ENCODE measurements around the gene ANKRD13C.

Gene ANKRD13C

DNA sequence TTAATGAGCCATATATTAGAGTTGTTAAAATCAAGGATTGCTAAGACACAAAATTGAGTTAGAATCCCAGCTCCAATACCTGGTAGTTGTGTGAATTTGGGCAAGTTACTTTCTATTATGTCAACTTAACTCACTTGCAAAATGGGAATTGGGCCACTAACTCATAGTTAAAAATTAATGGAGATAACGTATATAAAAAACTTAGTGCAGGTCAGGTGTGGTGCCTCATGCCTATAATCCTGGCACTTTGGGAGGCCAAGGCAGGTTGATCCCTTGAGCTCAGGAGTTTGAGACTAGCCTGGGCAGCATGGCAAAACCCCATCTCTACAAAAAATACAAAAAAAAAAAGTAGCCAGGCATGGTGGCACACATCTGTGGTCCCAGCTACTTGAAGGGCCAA lies 75.8 kb downstream of the ANKRD13C start:
- no peaks in the 10 kb centered on the region for H3K9me3 ChIP-seq (ENCODE audit: control insufficient read depth in 5 of 5, low read length in 5 of 5)
- H3K4me1 ChIP-seq (ENCODE audit: control insufficient read depth in 5 of 5, insufficient read depth in 5 of 5, low read length in 5 of 5) = no peaks in the 10 kb centered on the region
- no peak overlapping the region for H3K27ac ChIP-seq (ENCODE audit: low read depth, low read length)
- no peak overlapping the region for H3K9ac ChIP-seq (ENCODE audit: low read length in 5 of 5)
- H3K27me3 ChIP-seq (ENCODE audit: control insufficient read depth in 5 of 5, insufficient read depth in 4 of 5, low read length in 5 of 5) = no peaks in the 10 kb centered on the region
- H3K36me3 ChIP-seq (ENCODE audit: control insufficient read depth in 5 of 5, insufficient read depth in 5 of 5, low read length in 5 of 5) = peaks cover 7 to 26% (median 9%) of the 10 kb centered on the region in 5 donors
- no peak overlapping the region for H3K4me3 ChIP-seq (ENCODE audit: low read depth in 1 of 5, low read length in 5 of 5)

DNA sequence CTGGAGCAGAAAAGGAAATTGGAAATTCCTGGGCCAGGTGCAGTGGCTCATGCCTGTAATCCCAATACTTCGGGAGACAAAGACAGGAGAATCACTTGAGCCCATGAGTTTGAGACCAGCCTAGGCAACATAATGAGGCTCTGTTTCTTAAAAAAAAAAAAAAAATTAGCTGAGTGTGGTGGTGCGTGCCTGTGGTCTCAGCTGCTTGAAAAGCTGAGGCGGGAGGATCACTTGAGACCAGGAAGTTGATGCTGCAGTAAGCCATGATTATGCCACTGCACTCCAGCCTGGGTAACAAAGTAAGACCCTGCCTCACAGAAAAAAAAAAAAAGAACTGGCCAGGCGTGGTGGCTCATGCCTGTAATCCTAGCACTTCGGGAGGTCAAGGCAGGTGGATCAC lies 76.6 kb downstream of the ANKRD13C start:
- Histone ChIP-seq H3K36me3 (ENCODE audit: control insufficient read depth in 5 of 5, insufficient read depth in 5 of 5, low read length in 5 of 5) (peaks cover 7 to 26% (median 13%) of the 10 kb centered on the region in 5 donors), H3K9me3 (ENCODE audit: control insufficient read depth in 5 of 5, low read length in 5 of 5) (no peaks in the 10 kb centered on the region), H3K27me3 (ENCODE audit: control insufficient read depth in 5 of 5, insufficient read depth in 4 of 5, low read length in 5 of 5) (no peaks in the 10 kb centered on the region), H3K27ac (ENCODE audit: low read depth, low read length) (no peak overlapping the region), H3K9ac (ENCODE audit: low read length in 5 of 5) (no peak overlapping the region), H3K4me1 (ENCODE audit: control insufficient read depth in 5 of 5, insufficient read depth in 5 of 5, low read length in 5 of 5) (no peaks in the 10 kb centered on the region), H3K4me3 (ENCODE audit: low read depth in 1 of 5, low read length in 5 of 5) (no peak overlapping the region)

GRCh38 chr1:70265946-70266345 lies 88.6 kb downstream of the ANKRD13C start:
- Histone ChIP-seq H3K4me3 (ENCODE audit: low read depth in 1 of 5, low read length in 5 of 5) (no peak overlapping the region), H3K9ac (ENCODE audit: low read length in 5 of 5) (no peak overlapping the region), H3K36me3 (ENCODE audit: control insufficient read depth in 5 of 5, insufficient read depth in 5 of 5, low read length in 5 of 5) (peaks cover 4 to 34% (median 21%) of the 10 kb centered on the region in 5 donors), H3K9me3 (ENCODE audit: control insufficient read depth in 5 of 5, low read length in 5 of 5) (peaks cover 0 to 11% (median 4%) of the 10 kb centered on the region in 5 donors), H3K27ac (ENCODE audit: low read depth, low read length) (no peak overlapping the region), H3K27me3 (ENCODE audit: control insufficient read depth in 5 of 5, insufficient read depth in 4 of 5, low read length in 5 of 5) (no peaks in the 10 kb centered on the region), H3K4me1 (ENCODE audit: control insufficient read depth in 5 of 5, insufficient read depth in 5 of 5, low read length in 5 of 5) (peaks cover 0 to 4% (median 0%) of the 10 kb centered on the region in 5 donors)

DNA sequence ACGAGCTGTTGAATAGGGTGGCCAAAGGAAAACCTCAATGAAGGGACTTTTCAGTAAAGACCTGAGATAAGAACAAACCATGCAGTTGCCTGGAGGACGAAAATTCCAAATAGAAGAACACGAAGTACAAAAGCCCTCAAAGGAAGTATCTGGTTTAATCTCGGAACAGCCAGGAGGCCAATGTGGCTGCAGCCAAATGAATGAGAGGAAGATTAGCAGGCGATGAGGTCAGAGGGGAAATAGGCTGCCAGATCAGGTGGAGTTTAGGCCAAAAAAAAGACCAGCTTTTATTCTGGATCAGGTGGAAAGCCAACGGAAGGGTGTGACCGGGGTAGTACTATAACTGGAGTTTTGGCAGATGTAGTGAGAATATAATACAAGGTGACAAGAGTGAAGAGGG lies 89.7 kb downstream of the ANKRD13C start:
- H3K27me3 ChIP-seq (ENCODE audit: control insufficient read depth in 5 of 5, insufficient read depth in 4 of 5, low read length in 5 of 5) = no peaks in the 10 kb centered on the region
- no peak overlapping the region for H3K4me3 ChIP-seq (ENCODE audit: low read depth in 1 of 5, low read length in 5 of 5)
- H3K27ac ChIP-seq (ENCODE audit: low read depth, low read length) = no peak overlapping the region
- H3K36me3 ChIP-seq (ENCODE audit: control insufficient read depth in 5 of 5, insufficient read depth in 5 of 5, low read length in 5 of 5) = peaks cover 0 to 30% (median 21%) of the 10 kb centered on the region in 5 donors
- H3K4me1 ChIP-seq (ENCODE audit: control insufficient read depth in 5 of 5, insufficient read depth in 5 of 5, low read length in 5 of 5) = peaks cover 0 to 4% (median 0%) of the 10 kb centered on the region in 5 donors
- no peak overlapping the region for H3K9ac ChIP-seq (ENCODE audit: low read length in 5 of 5)
- peaks cover 0 to 11% (median 4%) of the 10 kb centered on the region in 5 donors for H3K9me3 ChIP-seq (ENCODE audit: control insufficient read depth in 5 of 5, low read length in 5 of 5)

DNA sequence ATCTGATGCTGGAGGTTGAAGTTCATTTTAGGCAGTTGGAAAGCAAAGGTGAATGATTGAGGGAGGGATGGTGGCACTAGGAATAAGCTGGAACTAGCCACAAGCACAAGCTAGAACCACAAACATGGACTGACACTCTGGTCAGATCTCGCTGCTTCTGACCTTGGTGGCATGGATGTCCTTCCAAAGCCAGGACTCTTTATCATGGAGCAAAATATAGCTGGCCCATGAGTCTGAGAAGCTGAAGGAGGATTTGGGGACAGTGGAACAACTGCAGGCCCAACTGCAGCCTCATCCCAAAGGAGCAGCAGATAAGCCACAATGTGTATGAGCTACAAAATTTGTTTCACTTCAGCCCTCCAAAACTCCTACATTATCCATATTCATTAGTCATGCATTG lies 97.9 kb downstream of the ANKRD13C start:
- H3K27ac ChIP-seq (ENCODE audit: low read depth, low read length) = no peak overlapping the region
- H3K27me3 ChIP-seq (ENCODE audit: control insufficient read depth in 5 of 5, insufficient read depth in 4 of 5, low read length in 5 of 5) = no peaks in the 10 kb centered on the region
- H3K9me3 ChIP-seq (ENCODE audit: control insufficient read depth in 5 of 5, low read length in 5 of 5) = no peaks in the 10 kb centered on the region
- H3K4me3 ChIP-seq (ENCODE audit: low read depth in 1 of 5, low read length in 5 of 5) = no peak overlapping the region
- H3K36me3 ChIP-seq (ENCODE audit: control insufficient read depth in 5 of 5, insufficient read depth in 5 of 5, low read length in 5 of 5) = peaks cover 8 to 20% (median 14%) of the 10 kb centered on the region in 5 donors
- no peak overlapping the region for H3K9ac ChIP-seq (ENCODE audit: low read length in 5 of 5)
- H3K4me1 ChIP-seq (ENCODE audit: control insufficient read depth in 5 of 5, insufficient read depth in 5 of 5, low read length in 5 of 5) = peaks cover 0 to 8% (median 0%) of the 10 kb centered on the region in 5 donors

GRCh38 chr1:70248729-70249128 lies 105.8 kb downstream of the ANKRD13C start:
- Histone ChIP-seq H3K9ac (ENCODE audit: low read length in 5 of 5) (peak overlapping the region in 1 of 5 donors; percentile 27), H3K36me3 (ENCODE audit: control insufficient read depth in 5 of 5, insufficient read depth in 5 of 5, low read length in 5 of 5) (peaks cover 74 to 91% (median 82%) of the 10 kb centered on the region in 5 donors)

GRCh38 chr1:70247768-70248167 lies 106.8 kb downstream of the ANKRD13C start:
- H3K9ac ChIP-seq (ENCODE audit: low read length in 5 of 5) = no peak overlapping the region
- H3K9me3 ChIP-seq (ENCODE audit: control insufficient read depth in 5 of 5, low read length in 5 of 5) = no peaks in the 10 kb centered on the region
- peaks cover 0 to 19% (median 4%) of the 10 kb centered on the region in 5 donors for H3K4me1 ChIP-seq (ENCODE audit: control insufficient read depth in 5 of 5, insufficient read depth in 5 of 5, low read length in 5 of 5)
- peak overlapping the region; percentile 56 for H3K27ac ChIP-seq (ENCODE audit: low read depth, low read length)
- H3K27me3 ChIP-seq (ENCODE audit: control insufficient read depth in 5 of 5, insufficient read depth in 4 of 5, low read length in 5 of 5) = no peaks in the 10 kb centered on the region
- H3K36me3 ChIP-seq (ENCODE audit: control insufficient read depth in 5 of 5, insufficient read depth in 5 of 5, low read length in 5 of 5) = peaks cover 79 to 94% (median 84%) of the 10 kb centered on the region in 5 donors
- no peak overlapping the region for H3K4me3 ChIP-seq (ENCODE audit: low read depth in 1 of 5, low read length in 5 of 5)

More at GRCh38 chr1:70248729-70249128, 105.8 kb downstream of the ANKRD13C start:
- Histone ChIP-seq H3K9me3 (ENCODE audit: control insufficient read depth in 5 of 5, low read length in 5 of 5) (no peaks in the 10 kb centered on the region), H3K27me3 (ENCODE audit: control insufficient read depth in 5 of 5, insufficient read depth in 4 of 5, low read length in 5 of 5) (no peaks in the 10 kb centered on the region), H3K27ac (ENCODE audit: low read depth, low read length) (peak overlapping the region; percentile 56), H3K4me1 (ENCODE audit: control insufficient read depth in 5 of 5, insufficient read depth in 5 of 5, low read length in 5 of 5) (peaks cover 0 to 19% (median 4%) of the 10 kb centered on the region in 5 donors), H3K4me3 (ENCODE audit: low read depth in 1 of 5, low read length in 5 of 5) (no peak overlapping the region)

DNA sequence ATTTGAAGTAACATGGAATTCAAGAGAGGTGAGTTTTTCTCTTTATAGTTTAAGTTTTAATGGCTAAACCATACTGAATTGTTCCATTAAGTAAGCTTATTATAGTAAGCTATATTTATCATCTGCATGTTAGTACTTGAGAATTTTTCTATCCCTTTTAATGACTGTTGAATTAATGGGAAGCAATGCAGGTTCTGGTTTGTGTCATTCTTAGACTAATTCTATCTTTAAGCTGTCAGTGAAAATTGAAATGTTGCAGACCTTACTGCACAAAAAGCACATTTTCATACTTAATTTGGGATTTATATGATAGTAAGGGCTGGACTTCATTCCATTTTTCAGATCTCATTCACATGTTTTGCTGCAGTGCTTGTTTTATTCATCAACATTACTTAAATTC lies 107.4 kb downstream of the ANKRD13C start:
- H3K9me3 ChIP-seq (ENCODE audit: control insufficient read depth in 5 of 5, low read length in 5 of 5) = no peaks in the 10 kb centered on the region
- peaks cover 0 to 12% (median 4%) of the 10 kb centered on the region in 5 donors for H3K4me1 ChIP-seq (ENCODE audit: control insufficient read depth in 5 of 5, insufficient read depth in 5 of 5, low read length in 5 of 5)
- no peaks in the 10 kb centered on the region for H3K27me3 ChIP-seq (ENCODE audit: control insufficient read depth in 5 of 5, insufficient read depth in 4 of 5, low read length in 5 of 5)
- H3K9ac ChIP-seq (ENCODE audit: low read length in 5 of 5) = no peak overlapping the region
- H3K4me3 ChIP-seq (ENCODE audit: low read depth in 1 of 5, low read length in 5 of 5) = no peak overlapping the region
- H3K27ac ChIP-seq (ENCODE audit: low read depth, low read length) = no peak overlapping the region
- peaks cover 84 to 97% (median 87%) of the 10 kb centered on the region in 5 donors for H3K36me3 ChIP-seq (ENCODE audit: control insufficient read depth in 5 of 5, insufficient read depth in 5 of 5, low read length in 5 of 5)

DNA sequence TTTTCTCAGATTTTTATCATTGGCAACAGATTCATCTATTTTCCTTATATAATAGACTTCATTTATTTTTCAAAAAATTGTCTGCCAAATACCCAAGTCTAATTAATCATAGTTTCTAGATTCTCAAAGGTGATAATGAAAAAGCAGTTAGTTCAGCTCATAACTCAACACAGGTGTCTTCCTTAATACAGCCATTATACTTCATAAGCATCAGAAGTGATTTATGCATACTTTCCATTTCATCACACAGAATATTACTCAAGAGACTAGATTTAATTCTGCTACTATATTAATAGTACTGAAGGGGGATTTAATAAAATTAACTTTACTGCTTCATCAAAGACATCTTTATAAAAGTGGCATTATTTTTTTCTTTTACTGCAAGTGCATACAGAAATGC lies 114.6 kb downstream of the ANKRD13C start:
- Histone ChIP-seq H3K27me3 (ENCODE audit: control insufficient read depth in 5 of 5, insufficient read depth in 4 of 5, low read length in 5 of 5) (no peaks in the 10 kb centered on the region), H3K27ac (ENCODE audit: low read depth, low read length) (no peak overlapping the region), H3K4me3 (ENCODE audit: low read depth in 1 of 5, low read length in 5 of 5) (no peak overlapping the region), H3K36me3 (ENCODE audit: control insufficient read depth in 5 of 5, insufficient read depth in 5 of 5, low read length in 5 of 5) (peaks cover 71 to 100% (median 93%) of the 10 kb centered on the region in 5 donors), H3K9ac (ENCODE audit: low read length in 5 of 5) (no peak overlapping the region), H3K9me3 (ENCODE audit: control insufficient read depth in 5 of 5, low read length in 5 of 5) (no peaks in the 10 kb centered on the region), H3K4me1 (ENCODE audit: control insufficient read depth in 5 of 5, insufficient read depth in 5 of 5, low read length in 5 of 5) (no peaks in the 10 kb centered on the region)

DNA sequence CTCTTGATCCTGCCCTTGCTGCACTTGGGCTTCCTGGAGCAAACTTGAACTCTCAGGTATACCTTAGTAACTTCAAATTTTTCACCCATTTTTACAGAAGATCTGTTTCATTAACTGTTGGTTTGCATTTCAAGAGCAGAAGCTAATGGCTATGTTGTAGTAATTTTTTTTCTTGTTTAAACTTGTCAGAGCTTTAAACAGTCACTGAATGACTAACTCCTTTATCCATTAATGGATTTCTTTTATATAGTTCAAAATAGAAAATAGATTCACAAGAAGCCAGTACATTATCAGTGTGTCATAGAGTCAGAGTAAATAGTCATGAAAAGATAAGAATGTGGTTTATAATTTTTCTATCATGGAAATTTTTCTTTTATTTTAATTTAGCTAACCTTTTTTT lies 119.8 kb downstream of the ANKRD13C start:
- Histone ChIP-seq H3K9ac (ENCODE audit: low read length in 5 of 5) (no peak overlapping the region), H3K9me3 (ENCODE audit: control insufficient read depth in 5 of 5, low read length in 5 of 5) (no peaks in the 10 kb centered on the region), H3K36me3 (ENCODE audit: control insufficient read depth in 5 of 5, insufficient read depth in 5 of 5, low read length in 5 of 5) (peaks cover 74 to 96% (median 86%) of the 10 kb centered on the region in 5 donors), H3K27me3 (ENCODE audit: control insufficient read depth in 5 of 5, insufficient read depth in 4 of 5, low read length in 5 of 5) (no peaks in the 10 kb centered on the region), H3K4me3 (ENCODE audit: low read depth in 1 of 5, low read length in 5 of 5) (no peak overlapping the region), H3K27ac (ENCODE audit: low read depth, low read length) (no peak overlapping the region), H3K4me1 (ENCODE audit: control insufficient read depth in 5 of 5, insufficient read depth in 5 of 5, low read length in 5 of 5) (no peaks in the 10 kb centered on the region)

Measured in subcutaneous abdominal adipose tissue (tissue), 5 donors.